PFSK-1 (cell line): ENCODE data around the gene CAV1.

Experiments used
- FOXP2 ChIP-seq: optimal IDR thresholded peaks from 2 replicates; pipeline ENCODE3; 2011; ENCODE audit warnings: borderline replicate concordance, control low read depth, inconsistent platforms; ENCODE audit not compliant: insufficient read depth; ENCODE audit errors: extremely low read length, extremely low read depth
- POLR2AphosphoS5 ChIP-seq: IDR thresholded peaks from 2 replicates; pipeline ENCODE4 v1.6.1; 2012; ENCODE audit warnings: low read depth, mild to moderate bottlenecking, control low read depth, low read length, moderate library complexity
- REST ChIP-seq, 2 experiments: IDR thresholded peaks; 2 replicates each; pipeline versions ENCODE4 v1.6.1 to v1.8.0; 2011 to 2012; ENCODE audit warnings: low read depth in 2 of 2, low read length in 2 of 2, control low read depth in 1 of 2, inconsistent platforms in 1 of 2, mild to moderate bottlenecking in 1 of 2, moderate library complexity in 1 of 2; ENCODE audit not compliant: insufficient read depth in 1 of 2
- SIN3A ChIP-seq: IDR thresholded peaks from 2 replicates; pipeline ENCODE4 v1.6.1; 2012; ENCODE audit warnings: mild to moderate bottlenecking, low read length, moderate library complexity, borderline replicate concordance; ENCODE audit not compliant: insufficient read depth
- TAF1 ChIP-seq: IDR thresholded peaks from 2 replicates; pipeline ENCODE4 v1.6.1; 2012; ENCODE audit warnings: low read length, control low read depth, borderline replicate concordance; ENCODE audit not compliant: insufficient read depth

The CAV1 gene

DNA sequence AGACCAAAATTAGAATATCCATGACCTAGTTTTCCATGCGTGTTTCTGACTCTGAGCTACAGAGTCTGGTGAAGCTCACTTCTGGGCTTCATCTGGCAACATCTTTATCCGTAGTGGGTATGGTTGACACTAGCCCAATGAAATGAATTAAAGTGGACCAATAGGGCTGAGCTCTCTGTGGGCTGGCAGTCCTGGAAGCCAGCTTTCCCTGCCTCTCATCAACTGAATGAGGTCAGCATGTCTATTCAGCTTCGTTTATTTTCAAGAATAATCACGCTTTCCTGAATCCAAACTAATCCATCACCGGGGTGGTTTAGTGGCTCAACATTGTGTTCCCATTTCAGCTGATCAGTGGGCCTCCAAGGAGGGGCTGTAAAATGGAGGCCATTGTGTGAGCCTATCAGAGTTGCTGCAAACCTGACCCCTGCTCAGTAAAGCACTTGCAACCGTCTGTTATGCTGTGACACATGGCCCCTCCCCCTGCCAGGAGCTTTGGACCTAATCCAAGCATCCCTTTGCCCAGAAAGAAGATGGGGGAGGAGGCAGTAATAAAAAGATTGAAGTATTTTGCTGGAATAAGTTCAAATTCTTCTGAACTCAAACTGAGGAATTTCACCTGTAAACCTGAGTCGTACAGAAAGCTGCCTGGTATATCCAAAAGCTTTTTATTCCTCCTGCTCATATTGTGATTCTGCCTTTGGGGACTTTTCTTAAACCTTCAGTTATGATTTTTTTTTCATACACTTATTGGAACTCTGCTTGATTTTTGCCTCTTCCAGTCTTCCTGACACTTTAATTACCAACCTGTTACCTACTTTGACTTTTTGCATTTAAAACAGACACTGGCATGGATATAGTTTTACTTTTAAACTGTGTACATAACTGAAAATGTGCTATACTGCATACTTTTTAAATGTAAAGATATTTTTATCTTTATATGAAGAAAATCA is 35.5 kb downstream of the CAV1 start:
- TF ChIP-seq FOXP2, result no peak
- TF ChIP-seq REST (IDR thresholded peaks at IDR 0.05; ENCODE audit: insufficient read depth in 1 of 2, low read depth in 2 of 2, low read length in 2 of 2), result no peak
- TF ChIP-seq POLR2AphosphoS5, result no peak
- no peak for TF ChIP-seq SIN3A
- TF ChIP-seq TAF1, result no peak

DNA sequence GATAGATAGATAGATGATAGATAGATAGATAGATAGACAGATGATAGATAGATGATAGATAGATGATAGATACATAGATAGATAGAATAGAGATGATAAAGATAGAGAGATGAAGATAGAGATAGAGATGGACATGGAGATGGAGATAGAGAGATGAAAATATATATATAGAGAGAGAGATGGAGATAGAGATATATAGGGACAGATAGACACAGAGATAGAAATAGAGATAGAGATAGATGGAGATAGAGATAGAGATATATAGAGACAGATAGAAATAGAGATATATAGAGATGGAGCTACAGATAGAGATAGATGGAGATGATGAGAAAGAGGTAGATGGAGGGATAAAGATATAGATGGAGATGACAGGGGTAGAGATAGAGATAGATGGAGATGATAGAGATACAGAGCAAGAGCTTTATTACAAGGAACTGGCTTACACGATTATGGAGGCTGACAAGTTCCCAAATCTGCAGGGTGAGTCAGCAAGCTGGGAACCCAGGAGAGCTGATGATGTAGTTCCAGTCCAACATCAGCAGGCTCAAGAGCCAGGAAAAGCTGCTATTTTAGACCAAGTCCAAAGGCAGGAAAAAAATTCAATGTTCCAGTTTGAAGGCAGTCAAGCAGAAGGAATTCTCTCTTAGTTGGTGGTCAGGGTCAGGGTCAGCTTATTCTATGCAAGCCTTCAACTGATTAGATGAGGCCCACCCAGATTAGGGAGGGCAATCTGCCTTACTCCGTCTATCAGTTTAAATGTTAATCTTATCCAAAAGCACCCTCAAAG is 37.1 kb downstream of the CAV1 start:
- TF ChIP-seq FOXP2 (no peak), REST (IDR thresholded peaks at IDR 0.05; ENCODE audit: insufficient read depth in 1 of 2, low read depth in 2 of 2, low read length in 2 of 2) (no peak), SIN3A (no peak)

- TF ChIP-seq TAF1, result no peak
- no peak for TF ChIP-seq REST (IDR thresholded peaks at IDR 0.05; ENCODE audit: insufficient read depth in 1 of 2, low read depth in 2 of 2, low read length in 2 of 2)
- no peak for TF ChIP-seq FOXP2
- TF ChIP-seq SIN3A, result no peak
- no peak for TF ChIP-seq POLR2AphosphoS5
These were observed 37.8 kb downstream of the CAV1 start for GRCh38 chr7:116562529-116563121.

DNA sequence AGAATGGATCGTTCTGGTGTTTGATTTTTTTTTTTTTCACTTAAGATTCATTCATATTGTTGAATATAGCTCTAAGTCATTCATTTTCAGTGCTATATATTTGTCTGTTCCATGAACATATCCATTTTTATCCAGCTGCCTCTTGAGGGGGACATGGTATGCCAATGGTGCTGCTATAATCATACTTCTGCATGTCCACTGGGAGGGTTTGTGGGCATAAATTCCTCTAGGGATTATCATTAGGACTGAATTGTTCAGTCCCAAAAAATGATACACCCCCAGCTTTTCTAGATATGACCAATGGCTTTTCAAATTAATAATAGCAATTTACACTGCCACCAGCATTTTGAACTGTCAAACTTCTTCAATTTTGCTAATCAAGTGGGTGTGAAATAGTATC is 41.1 kb downstream of the CAV1 start:
- TF ChIP-seq FOXP2 (no peak), SIN3A (no peak), REST (IDR thresholded peaks at IDR 0.05; ENCODE audit: insufficient read depth in 1 of 2, low read depth in 2 of 2, low read length in 2 of 2) (no peak)
